Hepatocyte (in vitro differentiated cells): ENCODE measurements around the gene HIGD1C. TPM values are rescaled to one million over a fixed set of nuclear protein-coding genes. Genes with fewer than 3 reads are reported as not detected.

ENCODE experiments used
- DNase-seq: peaks from one replicate; pipeline ENCODE4 v3.0.0-alpha.2; 2016; ENCODE audit warnings: low spot score
- H2AFZ ChIP-seq: fragments of 200-600 bp; sonication (generic); 2 replicates; pipeline ENCODE4 v1.6.0; 2016; ENCODE audit warnings: antibody characterized with exemption, mild to moderate bottlenecking
- H3K27ac ChIP-seq: fragments of 200-600 bp; sonication (generic); 2 replicates; pipeline ENCODE4 v1.5.1; 2016; ENCODE audit warnings: mild to moderate bottlenecking
- H3K27me3 ChIP-seq: fragments of 200-600 bp; sonication (generic); 2 replicates; pipeline ENCODE4 v1.6.1; 2016
- H3K36me3 ChIP-seq: fragments of 200-600 bp; sonication (generic); replicated peaks from 2 replicates; pipeline ENCODE4 v1.5.1; 2016; ENCODE audit warnings: low read depth; ENCODE audit not compliant: insufficient read depth
- H3K4me1 ChIP-seq: fragments of 200-600 bp; sonication (generic); 2 replicates; pipeline ENCODE4 v1.5.1; 2016; ENCODE audit warnings: mild to moderate bottlenecking, moderate library complexity; ENCODE audit not compliant: insufficient read depth
- H3K4me2 ChIP-seq: fragments of 200-600 bp; sonication (generic); 2 replicates; pipeline ENCODE4 v1.6.0; 2016
- H3K4me3 ChIP-seq: fragments of 200-600 bp; sonication (generic); 2 replicates; pipeline ENCODE4 v1.5.1; 2016; ENCODE audit warnings: mild to moderate bottlenecking
- H3K79me2 ChIP-seq: fragments of 200-600 bp; sonication (generic); 2 replicates; pipeline ENCODE4 v1.6.0; 2017; ENCODE audit warnings: mild to moderate bottlenecking
- H3K9me2 ChIP-seq: fragments of 200-600 bp; sonication (generic); replicated peaks from 2 replicates; pipeline ENCODE4 v1.6.0; 2017; ENCODE audit warnings: mild to moderate bottlenecking; ENCODE audit not compliant: insufficient read depth
- H3K9me3 ChIP-seq: fragments of 200-600 bp; sonication (generic); 2 replicates; pipeline ENCODE4 v1.5.1; 2016; ENCODE audit warnings: low read depth, mild to moderate bottlenecking
- H4K20me1 ChIP-seq: fragments of 200-600 bp; sonication (generic); 2 replicates; pipeline ENCODE4 v1.6.0; 2016; ENCODE audit warnings: mild to moderate bottlenecking; ENCODE audit not compliant: insufficient read depth, poor library complexity, severe bottlenecking
- EZH2 ChIP-seq: fragments of 200-600 bp; sonication (generic); IDR thresholded peaks from 2 replicates; pipeline ENCODE4 v1.6.1; 2016; ENCODE audit warnings: antibody characterized with exemption, mild to moderate bottlenecking, borderline replicate concordance
- EZH2phosphoT487 ChIP-seq: fragments of 200-600 bp; sonication (generic); IDR thresholded peaks from one replicate; pipeline ENCODE4 v1.6.1; 2018; ENCODE audit warnings: antibody characterized with exemption, mild to moderate bottlenecking, low read depth, moderate library complexity; ENCODE audit not compliant: unreplicated experiment, severe bottlenecking
- WGBS: methylation state at CpG from one replicate; pipeline ENCODE4 v1.1.6; 2016; ENCODE audit warnings: low lambda C conversion rate; ENCODE audit errors: missing lambda C conversion rate; 5-methylcytosine and 5-hydroxymethylcytosine counted together
- polyA plus RNA-seq: library from polyadenylated mRNA; unstranded; fragments of >200 nt; fragmentation: Nextera tagmentation; extraction: Ambion mirVana; gene quantifications from 2 replicates; pipeline ENCODE4 v1.2.1, GENCODE V29; 2016
- total RNA-seq: library from RNA; depleted of rRNA; stranded (reverse); fragments of >200 nt; gene quantifications from 2 replicates; pipeline ENCODE4 v1.2.3, GENCODE V29; 2014
- TF ChIP-seq, protein P1 (sequence below): fragments of 200-600 bp; sonication (generic); IDR thresholded peaks from 2 replicates; pipeline ENCODE4 v1.5.1; 2016; ENCODE audit warnings: antibody characterized with exemption, mild to moderate bottlenecking; ENCODE audit not compliant: poor library complexity

Gene HIGD1C
- total and polyA plus RNA-seq, 2 experiments from 2014 or later: not detected

DNA sequence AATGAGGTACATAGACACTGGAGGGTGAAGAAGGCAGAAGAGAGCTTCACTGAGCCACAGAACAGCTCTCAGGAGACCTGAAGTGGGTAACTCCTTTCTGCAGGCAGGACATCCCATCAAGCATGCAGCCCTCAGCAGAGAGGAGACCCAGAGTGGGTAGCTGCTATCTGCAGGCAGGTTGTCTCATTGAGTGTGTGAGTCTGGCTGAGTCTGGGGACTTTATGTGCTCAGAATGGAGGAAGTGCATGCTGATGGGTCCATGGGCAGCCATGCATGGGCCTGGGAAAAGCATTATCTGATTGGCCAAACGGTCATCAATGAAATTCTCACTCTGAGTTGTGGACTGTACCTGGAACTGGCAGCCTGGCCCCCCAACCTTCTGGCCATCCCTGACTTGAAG, 14.7 kb upstream of the HIGD1C start:
- no peaks in the 10 kb centered on the region for H3K79me2 ChIP-seq
- H3K4me3 ChIP-seq: no peak overlapping the region
- no peak overlapping the region for H3K4me2 ChIP-seq
- WGBS: 100% methylated on average over 1 of the region's 1 CpG
- no peaks in the 10 kb centered on the region for H4K20me1 ChIP-seq
- TF ChIP-seq EZH2phosphoT487 (no peak), EZH2 (no peak)
- TF ChIP-seq, protein P1, sequence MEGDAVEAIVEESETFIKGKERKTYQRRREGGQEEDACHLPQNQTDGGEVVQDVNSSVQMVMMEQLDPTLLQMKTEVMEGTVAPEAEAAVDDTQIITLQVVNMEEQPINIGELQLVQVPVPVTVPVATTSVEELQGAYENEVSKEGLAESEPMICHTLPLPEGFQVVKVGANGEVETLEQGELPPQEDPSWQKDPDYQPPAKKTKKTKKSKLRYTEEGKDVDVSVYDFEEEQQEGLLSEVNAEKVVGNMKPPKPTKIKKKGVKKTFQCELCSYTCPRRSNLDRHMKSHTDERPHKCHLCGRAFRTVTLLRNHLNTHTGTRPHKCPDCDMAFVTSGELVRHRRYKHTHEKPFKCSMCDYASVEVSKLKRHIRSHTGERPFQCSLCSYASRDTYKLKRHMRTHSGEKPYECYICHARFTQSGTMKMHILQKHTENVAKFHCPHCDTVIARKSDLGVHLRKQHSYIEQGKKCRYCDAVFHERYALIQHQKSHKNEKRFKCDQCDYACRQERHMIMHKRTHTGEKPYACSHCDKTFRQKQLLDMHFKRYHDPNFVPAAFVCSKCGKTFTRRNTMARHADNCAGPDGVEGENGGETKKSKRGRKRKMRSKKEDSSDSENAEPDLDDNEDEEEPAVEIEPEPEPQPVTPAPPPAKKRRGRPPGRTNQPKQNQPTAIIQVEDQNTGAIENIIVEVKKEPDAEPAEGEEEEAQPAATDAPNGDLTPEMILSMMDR: no peak
- no peaks in the 10 kb centered on the region for H3K9me2 ChIP-seq
- DNase-seq: no peak
- no peak overlapping the region for H2AFZ ChIP-seq
- peak overlapping the region; percentile 94 for H3K27ac ChIP-seq
- H3K36me3 ChIP-seq: no peaks in the 10 kb centered on the region
- peaks cover 38% of the 10 kb centered on the region for H3K4me1 ChIP-seq
- no peaks in the 10 kb centered on the region for H3K9me3 ChIP-seq
- no peaks in the 10 kb centered on the region for H3K27me3 ChIP-seq

DNA sequence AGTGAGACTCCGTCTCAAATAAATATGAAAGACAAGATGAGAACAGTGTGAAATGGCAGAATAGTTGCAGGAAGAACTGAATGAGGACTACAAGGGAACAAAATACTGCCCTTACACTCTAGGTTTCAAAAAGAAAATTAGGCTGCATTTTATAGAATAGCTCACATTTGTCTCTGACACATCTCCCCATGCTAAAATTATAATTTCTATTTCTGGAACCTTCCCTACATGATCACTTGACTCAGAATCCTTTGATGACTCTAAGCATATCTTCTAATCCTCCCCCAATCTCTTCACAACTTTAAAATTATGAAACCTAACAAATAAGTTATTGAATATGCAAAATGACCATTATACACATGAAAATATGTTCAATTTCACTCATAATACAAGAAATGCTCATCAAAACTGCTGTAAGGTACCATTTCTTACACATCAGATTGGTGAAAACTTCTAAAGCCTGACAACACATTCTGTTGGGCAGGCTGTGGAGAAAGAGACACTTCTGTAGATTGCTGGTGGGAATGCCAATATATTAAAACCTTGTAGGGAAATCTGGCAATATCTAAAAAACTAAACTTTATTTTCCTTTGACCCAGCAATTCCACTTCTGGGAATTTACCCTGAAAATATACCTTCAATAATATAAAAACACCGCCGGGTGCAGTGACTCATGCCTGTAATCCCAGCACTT, 4.3 kb upstream of the HIGD1C start:
- Histone ChIP-seq H3K27ac (no peak overlapping the region), H3K4me1 (no peaks in the 10 kb centered on the region), H3K4me2 (no peak overlapping the region), H3K36me3 (no peaks in the 10 kb centered on the region), H3K27me3 (no peaks in the 10 kb centered on the region), H3K79me2 (no peaks in the 10 kb centered on the region), H3K9me2 (no peaks in the 10 kb centered on the region), H3K9me3 (no peaks in the 10 kb centered on the region), H2AFZ (no peak overlapping the region), H4K20me1 (no peaks in the 10 kb centered on the region), H3K4me3 (no peak overlapping the region)
- 91% methylated on average over 3 of the region's 3 CpGs for WGBS
- DNase-seq: no peak
- TF ChIP-seq EZH2phosphoT487: no peak
- TF ChIP-seq, protein P1: no peak
- TF ChIP-seq EZH2: no peak

DNA sequence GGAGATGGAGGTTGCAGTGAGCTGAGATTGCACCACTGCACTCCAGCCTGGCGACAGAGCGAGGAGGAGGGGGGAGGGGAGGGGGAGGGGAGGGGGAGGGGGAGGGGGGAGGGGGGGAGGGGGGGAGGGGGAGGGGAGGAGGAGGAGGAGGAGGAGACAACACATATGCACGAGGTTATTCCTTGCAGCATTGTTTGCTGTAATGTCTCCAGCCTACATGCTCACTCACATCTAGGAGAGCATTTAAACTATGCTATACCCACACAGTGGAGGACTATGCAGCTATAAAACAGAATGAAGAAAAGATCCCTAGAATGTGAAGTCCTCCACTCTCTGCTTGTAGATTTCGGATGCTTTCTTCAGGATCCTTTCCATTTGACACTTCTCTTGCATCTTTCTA, 3.5 kb upstream of the HIGD1C start:
- no peaks in the 10 kb centered on the region for H3K79me2 ChIP-seq
- no peaks in the 10 kb centered on the region for H3K9me3 ChIP-seq
- H2AFZ ChIP-seq: no peak overlapping the region
- 95% methylated on average over 2 of the region's 4 CpGs for WGBS
- no peaks in the 10 kb centered on the region for H4K20me1 ChIP-seq
- no peak overlapping the region for H3K4me2 ChIP-seq
- H3K27me3 ChIP-seq: no peaks in the 10 kb centered on the region
- no peaks in the 10 kb centered on the region for H3K4me1 ChIP-seq
- no peak overlapping the region for H3K27ac ChIP-seq
- no peak for TF ChIP-seq EZH2phosphoT487
- TF ChIP-seq EZH2: no peak
- TF ChIP-seq, protein P1: no peak
- no peak overlapping the region for H3K4me3 ChIP-seq
- H3K36me3 ChIP-seq: no peaks in the 10 kb centered on the region
- H3K9me2 ChIP-seq: no peaks in the 10 kb centered on the region
- DNase-seq: no peak
